Forelimb muscle (tissue), 1 donor: ENCODE measurements around the gene IQSEC3. TPM values are rescaled to one million over a fixed set of nuclear protein-coding genes. Genes with fewer than 3 reads are reported as not detected.

Source experiments
- DNase-seq: peaks from one replicate; pipeline ENCODE4 v3.0.0-alpha.2; 2013; ENCODE audit warnings: low read depth
- polyA plus RNA-seq: library from polyadenylated mRNA; unstranded; fragments of 120-200 nt; gene quantifications from one replicate; pipeline ENCODE4 v1.2.1, GENCODE V29; 2013; ENCODE audit not compliant: insufficient read length

IQSEC3 gene
- polyA plus RNA-seq, 1 donor, result 2.9 TPM

- DNase-seq, result no peak
Measured at GRCh38 chr12:197347-197746, 130.8 kb downstream of the IQSEC3 start.

- no peak for DNase-seq
Measured at GRCh38 chr12:197911-198695, 131.5 kb downstream of the IQSEC3 start.

GRCh38 chr12:198705-199104, 132.1 kb downstream of the IQSEC3 start:
- DNase-seq, result no peak

GRCh38 chr12:201361-201760, 134.8 kb downstream of the IQSEC3 start:
- DNase-seq, result no peak

- DNase-seq, result no peak
Measured at GRCh38 chr12:202081-202731, 135.6 kb downstream of the IQSEC3 start.

- no peak for DNase-seq
Measured at GRCh38 chr12:203074-203461, 136.5 kb downstream of the IQSEC3 start.

GRCh38 chr12:203462-204260, 137.1 kb downstream of the IQSEC3 start:
- no peak for DNase-seq

- no peak for DNase-seq
Measured at GRCh38 chr12:204261-204678, 137.7 kb downstream of the IQSEC3 start.

- DNase-seq, result no peak
Measured at GRCh38 chr12:205026-205425, 138.5 kb downstream of the IQSEC3 start.

GRCh38 chr12:206746-207440, 140.3 kb downstream of the IQSEC3 start:
- DNase-seq, result no peak

- DNase-seq, result no peak
Measured at GRCh38 chr12:207804-208203, 141.2 kb downstream of the IQSEC3 start.

GRCh38 chr12:208813-209212, 142.2 kb downstream of the IQSEC3 start:
- DNase-seq, result no peak

GRCh38 chr12:209246-209645, 142.7 kb downstream of the IQSEC3 start:
- no peak for DNase-seq

GRCh38 chr12:209851-210250, 143.3 kb downstream of the IQSEC3 start:
- no peak for DNase-seq

GRCh38 chr12:210277-211141, 143.9 kb downstream of the IQSEC3 start:
- DNase-seq, result no peak

GRCh38 chr12:211142-211465, 144.5 kb downstream of the IQSEC3 start:
- DNase-seq, result no peak

GRCh38 chr12:211639-212414, 145.3 kb downstream of the IQSEC3 start:
- DNase-seq, result no peak

- DNase-seq, result no peak
Measured at GRCh38 chr12:212415-212714, 145.8 kb downstream of the IQSEC3 start.

GRCh38 chr12:212715-213526, 146.4 kb downstream of the IQSEC3 start:
- no peak for DNase-seq

- DNase-seq, result no peak
Measured at GRCh38 chr12:213527-213932, 147.0 kb downstream of the IQSEC3 start.
